ENCODE results near the gene GABRR3.

DNA sequence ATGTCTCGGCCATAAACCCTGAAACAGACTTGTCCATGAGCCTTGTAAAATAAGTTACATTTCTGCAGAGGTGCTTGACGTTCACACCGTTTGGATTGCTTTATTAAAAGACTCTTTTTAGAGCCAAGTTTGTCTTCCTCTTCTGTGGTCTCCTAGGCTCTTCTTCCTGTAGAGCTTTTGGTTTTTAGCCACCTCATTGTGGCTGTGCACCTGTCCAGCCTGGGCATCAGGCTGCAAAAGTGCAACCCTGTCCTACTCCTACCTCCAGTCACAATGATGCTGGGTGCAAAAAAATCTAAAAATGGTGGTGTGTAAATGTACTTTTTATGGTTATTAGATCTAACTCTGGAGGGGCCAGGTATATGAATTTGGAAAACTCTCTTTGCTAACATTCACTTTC is 60.1 kb downstream of the GABRR3 start:
- TF ChIP-seq, protein P1, sequence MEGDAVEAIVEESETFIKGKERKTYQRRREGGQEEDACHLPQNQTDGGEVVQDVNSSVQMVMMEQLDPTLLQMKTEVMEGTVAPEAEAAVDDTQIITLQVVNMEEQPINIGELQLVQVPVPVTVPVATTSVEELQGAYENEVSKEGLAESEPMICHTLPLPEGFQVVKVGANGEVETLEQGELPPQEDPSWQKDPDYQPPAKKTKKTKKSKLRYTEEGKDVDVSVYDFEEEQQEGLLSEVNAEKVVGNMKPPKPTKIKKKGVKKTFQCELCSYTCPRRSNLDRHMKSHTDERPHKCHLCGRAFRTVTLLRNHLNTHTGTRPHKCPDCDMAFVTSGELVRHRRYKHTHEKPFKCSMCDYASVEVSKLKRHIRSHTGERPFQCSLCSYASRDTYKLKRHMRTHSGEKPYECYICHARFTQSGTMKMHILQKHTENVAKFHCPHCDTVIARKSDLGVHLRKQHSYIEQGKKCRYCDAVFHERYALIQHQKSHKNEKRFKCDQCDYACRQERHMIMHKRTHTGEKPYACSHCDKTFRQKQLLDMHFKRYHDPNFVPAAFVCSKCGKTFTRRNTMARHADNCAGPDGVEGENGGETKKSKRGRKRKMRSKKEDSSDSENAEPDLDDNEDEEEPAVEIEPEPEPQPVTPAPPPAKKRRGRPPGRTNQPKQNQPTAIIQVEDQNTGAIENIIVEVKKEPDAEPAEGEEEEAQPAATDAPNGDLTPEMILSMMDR (IDR thresholded peaks at IDR 0.05; ENCODE audit: insufficient read depth, low read length): no peak
- TF ChIP-seq POLR2AphosphoS5 (IDR thresholded peaks at IDR 0.05; ENCODE audit: low read depth) (no peak), GABPA (IDR thresholded peaks at IDR 0.05; ENCODE audit: low read depth) (no peak), SPI1 (IDR thresholded peaks at IDR 0.05; ENCODE audit: borderline replicate concordance, low read depth) (peak; percentile 45; the same call in 1 of the 2 replicates)
- TF ChIP-seq, protein P2, sequence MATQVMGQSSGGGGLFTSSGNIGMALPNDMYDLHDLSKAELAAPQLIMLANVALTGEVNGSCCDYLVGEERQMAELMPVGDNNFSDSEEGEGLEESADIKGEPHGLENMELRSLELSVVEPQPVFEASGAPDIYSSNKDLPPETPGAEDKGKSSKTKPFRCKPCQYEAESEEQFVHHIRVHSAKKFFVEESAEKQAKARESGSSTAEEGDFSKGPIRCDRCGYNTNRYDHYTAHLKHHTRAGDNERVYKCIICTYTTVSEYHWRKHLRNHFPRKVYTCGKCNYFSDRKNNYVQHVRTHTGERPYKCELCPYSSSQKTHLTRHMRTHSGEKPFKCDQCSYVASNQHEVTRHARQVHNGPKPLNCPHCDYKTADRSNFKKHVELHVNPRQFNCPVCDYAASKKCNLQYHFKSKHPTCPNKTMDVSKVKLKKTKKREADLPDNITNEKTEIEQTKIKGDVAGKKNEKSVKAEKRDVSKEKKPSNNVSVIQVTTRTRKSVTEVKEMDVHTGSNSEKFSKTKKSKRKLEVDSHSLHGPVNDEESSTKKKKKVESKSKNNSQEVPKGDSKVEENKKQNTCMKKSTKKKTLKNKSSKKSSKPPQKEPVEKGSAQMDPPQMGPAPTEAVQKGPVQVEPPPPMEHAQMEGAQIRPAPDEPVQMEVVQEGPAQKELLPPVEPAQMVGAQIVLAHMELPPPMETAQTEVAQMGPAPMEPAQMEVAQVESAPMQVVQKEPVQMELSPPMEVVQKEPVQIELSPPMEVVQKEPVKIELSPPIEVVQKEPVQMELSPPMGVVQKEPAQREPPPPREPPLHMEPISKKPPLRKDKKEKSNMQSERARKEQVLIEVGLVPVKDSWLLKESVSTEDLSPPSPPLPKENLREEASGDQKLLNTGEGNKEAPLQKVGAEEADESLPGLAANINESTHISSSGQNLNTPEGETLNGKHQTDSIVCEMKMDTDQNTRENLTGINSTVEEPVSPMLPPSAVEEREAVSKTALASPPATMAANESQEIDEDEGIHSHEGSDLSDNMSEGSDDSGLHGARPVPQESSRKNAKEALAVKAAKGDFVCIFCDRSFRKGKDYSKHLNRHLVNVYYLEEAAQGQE (IDR thresholded peaks at IDR 0.05; ENCODE audit: insufficient replicate concordance, low read depth): no peak

Data from HL-60 (cell line).